WTC11 (cell line): ENCODE data around the gene CYP3A4. TPM values are rescaled to one million over a fixed set of nuclear protein-coding genes. Genes with fewer than 3 reads are reported as not detected.

Experiments used
- ATAC-seq: fragments of 200-7000 bp; cut with Tn5 transposase; 2 replicates; pipeline ENCODE4 v1.10.0; 2021; ENCODE audit warnings: mild to moderate bottlenecking, moderate library complexity
- CTCF ChIA-PET: fragments of 300-600 bp; sonication (Branson Sonifier 250); formaldehyde crosslinking; loops from one replicate; lab custom pipeline; 2021; ENCODE audit warnings: antibody characterized with exemption; lab: Charles Lee
- POLR2A ChIA-PET: fragments of 350-600 bp; sonication (Branson Sonifier 250); formaldehyde crosslinking; loops from one replicate; lab custom pipeline; 2021; ENCODE audit warnings: antibody characterized with exemption; lab: Charles Lee
- DNase-seq: peaks from one replicate; pipeline ENCODE4 v3.0.0; 2021; ENCODE audit warnings: low spot score
- H3K27ac Mint-ChIP-seq: 2 replicates; pipeline ENCODE4 v1.8.0; 2021; ENCODE audit warnings: mixed read lengths
- H3K27me3 Mint-ChIP-seq: 2 replicates; pipeline ENCODE4 v1.8.0; 2021; ENCODE audit warnings: low read depth, mild to moderate bottlenecking, moderate library complexity, mixed read lengths
- H3K36me3 Mint-ChIP-seq: 2 replicates; pipeline ENCODE4 v1.8.0; 2021; ENCODE audit warnings: mixed read lengths
- H3K4me1 Mint-ChIP-seq: 2 replicates; pipeline ENCODE4 v1.8.0; 2022; ENCODE audit warnings: mixed read lengths
- H3K4me3 Mint-ChIP-seq: 2 replicates; pipeline ENCODE4 v1.8.0; 2021; ENCODE audit warnings: mild to moderate bottlenecking, moderate library complexity, mixed read lengths
- H3K9me3 Mint-ChIP-seq: 2 replicates; pipeline ENCODE4 v1.8.0; 2021; ENCODE audit warnings: mixed read lengths
- ETV6 ChIP-seq: sonication (generic); formaldehyde crosslinking; IDR thresholded peaks from 2 replicates; pipeline ENCODE4 v1.8.1; 2022; ENCODE audit warnings: mild to moderate bottlenecking, missing genetic modification reagents
- HMGA2 ChIP-seq: fragments of 250-450 bp; sonication (Bioruptor Pico); IDR thresholded peaks from 2 replicates; pipeline ENCODE4 v1.4.0; 2021; ENCODE audit warnings: mild to moderate bottlenecking, moderate library complexity
- JUN ChIP-seq: sonication (generic); formaldehyde crosslinking; IDR thresholded peaks from 2 replicates; pipeline ENCODE4 v1.8.0; 2023; ENCODE audit warnings: mild to moderate bottlenecking, missing genetic modification reagents
- MXD4 ChIP-seq: fragments of 250-450 bp; sonication (Bioruptor Pico); IDR thresholded peaks from 2 replicates; pipeline ENCODE4 v1.8.0; 2021; ENCODE audit warnings: mild to moderate bottlenecking, moderate library complexity, borderline replicate concordance
- MYBL2 ChIP-seq: sonication (generic); formaldehyde crosslinking; IDR thresholded peaks from 2 replicates; pipeline ENCODE4 v1.8.1; 2023; ENCODE audit warnings: mild to moderate bottlenecking, moderate library complexity, missing genetic modification reagents
- NFYB ChIP-seq: sonication (generic); formaldehyde crosslinking; conservative IDR thresholded peaks from 2 replicates; pipeline ENCODE4 v1.8.0; 2022; ENCODE audit warnings: low read depth, missing genetic modification reagents
- NR1H2 ChIP-seq: sonication (generic); formaldehyde crosslinking; IDR thresholded peaks from 2 replicates; pipeline ENCODE4 v1.9.0; 2021; ENCODE audit warnings: mild to moderate bottlenecking, moderate library complexity, missing genetic modification reagents
- NR2C2 ChIP-seq: sonication (generic); formaldehyde crosslinking; IDR thresholded peaks from 2 replicates; pipeline ENCODE4 v1.8.0; 2022; ENCODE audit warnings: mild to moderate bottlenecking, missing genetic modification reagents
- OVOL2 ChIP-seq: fragments of 250-450 bp; sonication (Bioruptor Pico); IDR thresholded peaks from 2 replicates; pipeline ENCODE4 v1.9.0; 2021; ENCODE audit warnings: mild to moderate bottlenecking, borderline replicate concordance
- RORB ChIP-seq: fragments of 250-450 bp; sonication (Bioruptor Pico); IDR thresholded peaks from 2 replicates; pipeline ENCODE4 v1.9.0; 2021; ENCODE audit warnings: mild to moderate bottlenecking
- SOX15 ChIP-seq: fragments of 250-450 bp; sonication (Bioruptor Pico); IDR thresholded peaks from 2 replicates; pipeline ENCODE4 v1.9.0; 2021; ENCODE audit warnings: mild to moderate bottlenecking
- ZNF396 ChIP-seq: fragments of 250-450 bp; sonication (Bioruptor Pico); IDR thresholded peaks from 2 replicates; pipeline ENCODE4 v1.8.0; 2021; ENCODE audit warnings: mild to moderate bottlenecking, moderate library complexity, borderline replicate concordance
- ZNF423 ChIP-seq: fragments of 250-450 bp; sonication (Bioruptor Pico); IDR thresholded peaks from 2 replicates; pipeline ENCODE4 v2.1.2; 2022; ENCODE audit warnings: mild to moderate bottlenecking, moderate library complexity
- total RNA-seq: library from RNA; stranded (reverse); gene quantifications from 3 replicates; pipeline ENCODE4 v1.2.3, GENCODE V29; 2021
- TF ChIP-seq, protein P1 (sequence below): fragments of 250-450 bp; sonication (Bioruptor Pico); IDR thresholded peaks from 2 replicates; pipeline ENCODE4 v1.9.0; 2021; ENCODE audit warnings: mild to moderate bottlenecking, borderline replicate concordance
- TF ChIP-seq, protein P2 (sequence below): fragments of 200-600 bp; IDR thresholded peaks from 2 replicates; pipeline ENCODE4 v1.8.0; 2022; ENCODE audit warnings: antibody characterized with exemption
- TF ChIP-seq, protein P3 (sequence below): sonication (generic); formaldehyde crosslinking; IDR thresholded peaks from 2 replicates; pipeline ENCODE4 v1.8.0; 2022; ENCODE audit warnings: missing genetic modification reagents
- TF ChIP-seq, protein P4 (sequence below): sonication (generic); formaldehyde crosslinking; IDR thresholded peaks from 2 replicates; pipeline ENCODE4 v1.8.0; 2023; ENCODE audit warnings: mild to moderate bottlenecking, missing genetic modification reagents
- TF ChIP-seq, protein P5 (sequence below): sonication (generic); formaldehyde crosslinking; IDR thresholded peaks from 2 replicates; pipeline ENCODE4 v1.8.0; 2023; ENCODE audit warnings: missing genetic modification reagents, mild to moderate bottlenecking, borderline replicate concordance

CYP3A4 gene
- total RNA-seq, 1 experiment from 2014 or later, result 0.33 TPM

DNA sequence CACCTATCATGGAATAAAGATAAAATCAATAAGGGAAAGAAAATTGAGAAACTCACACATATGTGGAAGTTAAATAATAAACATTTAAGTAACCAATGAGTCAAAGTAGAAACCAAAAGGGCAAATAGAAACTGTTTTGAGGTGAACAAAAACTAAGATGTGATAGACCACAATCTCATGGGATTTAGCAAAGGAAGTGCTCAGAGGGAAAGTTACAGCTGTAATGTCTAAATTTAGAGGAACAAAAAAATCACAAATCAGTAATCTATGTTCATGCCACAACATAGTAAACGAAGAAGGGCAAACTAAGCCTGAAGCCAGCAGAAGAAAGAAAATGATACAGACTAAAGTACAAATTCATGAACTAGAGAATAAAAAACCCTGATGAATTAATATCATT lies 16.3 kb downstream of the CYP3A4 start (continued):
- TF ChIP-seq MYBL2 (CRISPR knock-in tag), result no peak
- no peak for TF ChIP-seq NFYB
- TF ChIP-seq NR2C2, result no peak
- no peak for TF ChIP-seq MXD4 (CRISPR knock-in tag)
- no peak for TF ChIP-seq ZNF396
- no peak for TF ChIP-seq SOX15
- no peak for TF ChIP-seq JUN (CRISPR knock-in tag)
- no peak for TF ChIP-seq HMGA2
- TF ChIP-seq, protein P1, sequence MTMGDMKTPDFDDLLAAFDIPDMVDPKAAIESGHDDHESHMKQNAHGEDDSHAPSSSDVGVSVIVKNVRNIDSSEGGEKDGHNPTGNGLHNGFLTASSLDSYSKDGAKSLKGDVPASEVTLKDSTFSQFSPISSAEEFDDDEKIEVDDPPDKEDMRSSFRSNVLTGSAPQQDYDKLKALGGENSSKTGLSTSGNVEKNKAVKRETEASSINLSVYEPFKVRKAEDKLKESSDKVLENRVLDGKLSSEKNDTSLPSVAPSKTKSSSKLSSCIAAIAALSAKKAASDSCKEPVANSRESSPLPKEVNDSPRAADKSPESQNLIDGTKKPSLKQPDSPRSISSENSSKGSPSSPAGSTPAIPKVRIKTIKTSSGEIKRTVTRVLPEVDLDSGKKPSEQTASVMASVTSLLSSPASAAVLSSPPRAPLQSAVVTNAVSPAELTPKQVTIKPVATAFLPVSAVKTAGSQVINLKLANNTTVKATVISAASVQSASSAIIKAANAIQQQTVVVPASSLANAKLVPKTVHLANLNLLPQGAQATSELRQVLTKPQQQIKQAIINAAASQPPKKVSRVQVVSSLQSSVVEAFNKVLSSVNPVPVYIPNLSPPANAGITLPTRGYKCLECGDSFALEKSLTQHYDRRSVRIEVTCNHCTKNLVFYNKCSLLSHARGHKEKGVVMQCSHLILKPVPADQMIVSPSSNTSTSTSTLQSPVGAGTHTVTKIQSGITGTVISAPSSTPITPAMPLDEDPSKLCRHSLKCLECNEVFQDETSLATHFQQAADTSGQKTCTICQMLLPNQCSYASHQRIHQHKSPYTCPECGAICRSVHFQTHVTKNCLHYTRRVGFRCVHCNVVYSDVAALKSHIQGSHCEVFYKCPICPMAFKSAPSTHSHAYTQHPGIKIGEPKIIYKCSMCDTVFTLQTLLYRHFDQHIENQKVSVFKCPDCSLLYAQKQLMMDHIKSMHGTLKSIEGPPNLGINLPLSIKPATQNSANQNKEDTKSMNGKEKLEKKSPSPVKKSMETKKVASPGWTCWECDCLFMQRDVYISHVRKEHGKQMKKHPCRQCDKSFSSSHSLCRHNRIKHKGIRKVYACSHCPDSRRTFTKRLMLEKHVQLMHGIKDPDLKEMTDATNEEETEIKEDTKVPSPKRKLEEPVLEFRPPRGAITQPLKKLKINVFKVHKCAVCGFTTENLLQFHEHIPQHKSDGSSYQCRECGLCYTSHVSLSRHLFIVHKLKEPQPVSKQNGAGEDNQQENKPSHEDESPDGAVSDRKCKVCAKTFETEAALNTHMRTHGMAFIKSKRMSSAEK, result no peak
- TF ChIP-seq, protein P2, sequence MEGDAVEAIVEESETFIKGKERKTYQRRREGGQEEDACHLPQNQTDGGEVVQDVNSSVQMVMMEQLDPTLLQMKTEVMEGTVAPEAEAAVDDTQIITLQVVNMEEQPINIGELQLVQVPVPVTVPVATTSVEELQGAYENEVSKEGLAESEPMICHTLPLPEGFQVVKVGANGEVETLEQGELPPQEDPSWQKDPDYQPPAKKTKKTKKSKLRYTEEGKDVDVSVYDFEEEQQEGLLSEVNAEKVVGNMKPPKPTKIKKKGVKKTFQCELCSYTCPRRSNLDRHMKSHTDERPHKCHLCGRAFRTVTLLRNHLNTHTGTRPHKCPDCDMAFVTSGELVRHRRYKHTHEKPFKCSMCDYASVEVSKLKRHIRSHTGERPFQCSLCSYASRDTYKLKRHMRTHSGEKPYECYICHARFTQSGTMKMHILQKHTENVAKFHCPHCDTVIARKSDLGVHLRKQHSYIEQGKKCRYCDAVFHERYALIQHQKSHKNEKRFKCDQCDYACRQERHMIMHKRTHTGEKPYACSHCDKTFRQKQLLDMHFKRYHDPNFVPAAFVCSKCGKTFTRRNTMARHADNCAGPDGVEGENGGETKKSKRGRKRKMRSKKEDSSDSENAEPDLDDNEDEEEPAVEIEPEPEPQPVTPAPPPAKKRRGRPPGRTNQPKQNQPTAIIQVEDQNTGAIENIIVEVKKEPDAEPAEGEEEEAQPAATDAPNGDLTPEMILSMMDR, result no peak
- TF ChIP-seq, protein P3, sequence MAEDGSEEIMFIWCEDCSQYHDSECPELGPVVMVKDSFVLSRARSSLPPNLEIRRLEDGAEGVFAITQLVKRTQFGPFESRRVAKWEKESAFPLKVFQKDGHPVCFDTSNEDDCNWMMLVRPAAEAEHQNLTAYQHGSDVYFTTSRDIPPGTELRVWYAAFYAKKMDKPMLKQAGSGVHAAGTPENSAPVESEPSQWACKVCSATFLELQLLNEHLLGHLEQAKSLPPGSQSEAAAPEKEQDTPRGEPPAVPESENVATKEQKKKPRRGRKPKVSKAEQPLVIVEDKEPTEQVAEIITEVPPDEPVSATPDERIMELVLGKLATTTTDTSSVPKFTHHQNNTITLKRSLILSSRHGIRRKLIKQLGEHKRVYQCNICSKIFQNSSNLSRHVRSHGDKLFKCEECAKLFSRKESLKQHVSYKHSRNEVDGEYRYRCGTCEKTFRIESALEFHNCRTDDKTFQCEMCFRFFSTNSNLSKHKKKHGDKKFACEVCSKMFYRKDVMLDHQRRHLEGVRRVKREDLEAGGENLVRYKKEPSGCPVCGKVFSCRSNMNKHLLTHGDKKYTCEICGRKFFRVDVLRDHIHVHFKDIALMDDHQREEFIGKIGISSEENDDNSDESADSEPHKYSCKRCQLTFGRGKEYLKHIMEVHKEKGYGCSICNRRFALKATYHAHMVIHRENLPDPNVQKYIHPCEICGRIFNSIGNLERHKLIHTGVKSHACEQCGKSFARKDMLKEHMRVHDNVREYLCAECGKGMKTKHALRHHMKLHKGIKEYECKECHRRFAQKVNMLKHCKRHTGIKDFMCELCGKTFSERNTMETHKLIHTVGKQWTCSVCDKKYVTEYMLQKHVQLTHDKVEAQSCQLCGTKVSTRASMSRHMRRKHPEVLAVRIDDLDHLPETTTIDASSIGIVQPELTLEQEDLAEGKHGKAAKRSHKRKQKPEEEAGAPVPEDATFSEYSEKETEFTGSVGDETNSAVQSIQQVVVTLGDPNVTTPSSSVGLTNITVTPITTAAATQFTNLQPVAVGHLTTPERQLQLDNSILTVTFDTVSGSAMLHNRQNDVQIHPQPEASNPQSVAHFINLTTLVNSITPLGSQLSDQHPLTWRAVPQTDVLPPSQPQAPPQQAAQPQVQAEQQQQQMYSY (CRISPR knock-in tag), result no peak
- TF ChIP-seq, protein P4, sequence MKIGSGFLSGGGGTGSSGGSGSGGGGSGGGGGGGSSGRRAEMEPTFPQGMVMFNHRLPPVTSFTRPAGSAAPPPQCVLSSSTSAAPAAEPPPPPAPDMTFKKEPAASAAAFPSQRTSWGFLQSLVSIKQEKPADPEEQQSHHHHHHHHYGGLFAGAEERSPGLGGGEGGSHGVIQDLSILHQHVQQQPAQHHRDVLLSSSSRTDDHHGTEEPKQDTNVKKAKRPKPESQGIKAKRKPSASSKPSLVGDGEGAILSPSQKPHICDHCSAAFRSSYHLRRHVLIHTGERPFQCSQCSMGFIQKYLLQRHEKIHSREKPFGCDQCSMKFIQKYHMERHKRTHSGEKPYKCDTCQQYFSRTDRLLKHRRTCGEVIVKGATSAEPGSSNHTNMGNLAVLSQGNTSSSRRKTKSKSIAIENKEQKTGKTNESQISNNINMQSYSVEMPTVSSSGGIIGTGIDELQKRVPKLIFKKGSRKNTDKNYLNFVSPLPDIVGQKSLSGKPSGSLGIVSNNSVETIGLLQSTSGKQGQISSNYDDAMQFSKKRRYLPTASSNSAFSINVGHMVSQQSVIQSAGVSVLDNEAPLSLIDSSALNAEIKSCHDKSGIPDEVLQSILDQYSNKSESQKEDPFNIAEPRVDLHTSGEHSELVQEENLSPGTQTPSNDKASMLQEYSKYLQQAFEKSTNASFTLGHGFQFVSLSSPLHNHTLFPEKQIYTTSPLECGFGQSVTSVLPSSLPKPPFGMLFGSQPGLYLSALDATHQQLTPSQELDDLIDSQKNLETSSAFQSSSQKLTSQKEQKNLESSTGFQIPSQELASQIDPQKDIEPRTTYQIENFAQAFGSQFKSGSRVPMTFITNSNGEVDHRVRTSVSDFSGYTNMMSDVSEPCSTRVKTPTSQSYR, result no peak
- no peak for TF ChIP-seq NR1H2
- TF ChIP-seq, all 79 proteins: peak for 0

DNA sequence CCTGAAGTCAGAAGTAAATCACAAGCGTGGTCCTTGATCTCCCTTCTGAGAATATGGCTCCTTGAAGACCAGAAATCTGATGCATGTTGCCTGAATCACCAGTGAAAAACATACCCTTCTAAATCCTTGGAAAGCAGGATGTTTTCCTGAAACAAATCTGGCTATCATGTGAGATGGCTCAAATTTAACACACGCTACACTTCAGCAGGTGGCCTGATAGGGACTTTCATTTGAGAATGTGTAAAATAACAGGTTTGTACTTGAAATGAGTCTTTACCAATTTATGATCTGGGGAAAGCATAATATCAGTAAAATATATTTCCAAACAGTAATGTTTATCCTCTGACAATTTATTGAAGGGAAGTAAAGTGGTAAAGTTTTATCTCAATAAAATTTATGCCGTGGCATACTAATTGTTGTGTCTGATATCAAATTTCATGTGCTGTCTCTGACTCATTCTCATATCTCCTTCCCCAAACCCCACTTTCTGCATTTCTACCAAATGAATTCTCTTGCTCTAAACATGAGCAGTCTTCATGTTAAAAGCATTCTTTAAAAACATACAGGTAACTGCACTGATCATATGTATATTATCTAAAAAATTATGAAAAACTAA lies 17.4 kb downstream of the CYP3A4 start:
- Mint-ChIP-seq H3K4me1 (no peaks in the 10 kb centered on the region), H3K27ac (no peak overlapping the region), H3K36me3 (no peaks in the 10 kb centered on the region), H3K9me3 (peaks cover 3% of the 10 kb centered on the region; the same call in 1 of the 2 replicates), H3K27me3 (peaks cover 9% of the 10 kb centered on the region; the same call in 1 of the 2 replicates), H3K4me3 (no peak overlapping the region)
- ATAC-seq (no peak), DNase-seq (no peak)
- CTCF ChIA-PET, result no interaction called here
- POLR2A ChIA-PET, result no interaction called here
- TF ChIP-seq ZNF423 (CRISPR knock-in tag) (no peak), RORB (no peak), OVOL2 (CRISPR knock-in tag) (no peak), ETV6 (CRISPR knock-in tag) (no peak), NR1H2 (no peak)
- TF ChIP-seq, protein P5, sequence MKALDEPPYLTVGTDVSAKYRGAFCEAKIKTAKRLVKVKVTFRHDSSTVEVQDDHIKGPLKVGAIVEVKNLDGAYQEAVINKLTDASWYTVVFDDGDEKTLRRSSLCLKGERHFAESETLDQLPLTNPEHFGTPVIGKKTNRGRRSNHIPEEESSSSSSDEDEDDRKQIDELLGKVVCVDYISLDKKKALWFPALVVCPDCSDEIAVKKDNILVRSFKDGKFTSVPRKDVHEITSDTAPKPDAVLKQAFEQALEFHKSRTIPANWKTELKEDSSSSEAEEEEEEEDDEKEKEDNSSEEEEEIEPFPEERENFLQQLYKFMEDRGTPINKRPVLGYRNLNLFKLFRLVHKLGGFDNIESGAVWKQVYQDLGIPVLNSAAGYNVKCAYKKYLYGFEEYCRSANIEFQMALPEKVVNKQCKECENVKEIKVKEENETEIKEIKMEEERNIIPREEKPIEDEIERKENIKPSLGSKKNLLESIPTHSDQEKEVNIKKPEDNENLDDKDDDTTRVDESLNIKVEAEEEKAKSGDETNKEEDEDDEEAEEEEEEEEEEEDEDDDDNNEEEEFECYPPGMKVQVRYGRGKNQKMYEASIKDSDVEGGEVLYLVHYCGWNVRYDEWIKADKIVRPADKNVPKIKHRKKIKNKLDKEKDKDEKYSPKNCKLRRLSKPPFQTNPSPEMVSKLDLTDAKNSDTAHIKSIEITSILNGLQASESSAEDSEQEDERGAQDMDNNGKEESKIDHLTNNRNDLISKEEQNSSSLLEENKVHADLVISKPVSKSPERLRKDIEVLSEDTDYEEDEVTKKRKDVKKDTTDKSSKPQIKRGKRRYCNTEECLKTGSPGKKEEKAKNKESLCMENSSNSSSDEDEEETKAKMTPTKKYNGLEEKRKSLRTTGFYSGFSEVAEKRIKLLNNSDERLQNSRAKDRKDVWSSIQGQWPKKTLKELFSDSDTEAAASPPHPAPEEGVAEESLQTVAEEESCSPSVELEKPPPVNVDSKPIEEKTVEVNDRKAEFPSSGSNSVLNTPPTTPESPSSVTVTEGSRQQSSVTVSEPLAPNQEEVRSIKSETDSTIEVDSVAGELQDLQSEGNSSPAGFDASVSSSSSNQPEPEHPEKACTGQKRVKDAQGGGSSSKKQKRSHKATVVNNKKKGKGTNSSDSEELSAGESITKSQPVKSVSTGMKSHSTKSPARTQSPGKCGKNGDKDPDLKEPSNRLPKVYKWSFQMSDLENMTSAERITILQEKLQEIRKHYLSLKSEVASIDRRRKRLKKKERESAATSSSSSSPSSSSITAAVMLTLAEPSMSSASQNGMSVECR, result no peak
- TF ChIP-seq, protein P2, result no peak
